HG03280 (cell line): ENCODE results near the gene MDGA2.

ENCODE experiments used
- ATAC-seq: cut with Tn5 transposase; IDR thresholded peaks from one replicate; pipeline ENCODE4 v1.9.1; 2021; ENCODE audit warnings: mild to moderate bottlenecking, moderate library complexity; ENCODE audit not compliant: unreplicated experiment

The MDGA2 gene

GRCh38 chr14:47490766-47491165 is 184.6 kb downstream of the MDGA2 start:
- ATAC-seq = no peak

GRCh38 chr14:47490353-47490752 is 185.1 kb downstream of the MDGA2 start:
- no peak for ATAC-seq

- ATAC-seq = no peak
Observed at GRCh38 chr14:47485421-47485820, 190.0 kb downstream of the MDGA2 start.

GRCh38 chr14:47483449-47483848 is 192.0 kb downstream of the MDGA2 start:
- no peak for ATAC-seq

- ATAC-seq = no peak
Observed at GRCh38 chr14:47471075-47471474, 204.3 kb downstream of the MDGA2 start.

GRCh38 chr14:47466916-47467315 is 208.5 kb downstream of the MDGA2 start:
- ATAC-seq = no peak

GRCh38 chr14:47454025-47454424 is 221.4 kb downstream of the MDGA2 start:
- ATAC-seq = no peak

GRCh38 chr14:47447076-47447475 is 228.3 kb downstream of the MDGA2 start:
- no peak for ATAC-seq

GRCh38 chr14:47442211-47442610 is 233.2 kb downstream of the MDGA2 start:
- ATAC-seq = no peak

GRCh38 chr14:47439953-47440352 is 235.5 kb downstream of the MDGA2 start:
- no peak for ATAC-seq

GRCh38 chr14:47438650-47439140 is 236.7 kb downstream of the MDGA2 start:
- no peak for ATAC-seq

GRCh38 chr14:47435331-47435965 is 240.0 kb downstream of the MDGA2 start:
- ATAC-seq = no peak

GRCh38 chr14:47427629-47428028 is 247.8 kb downstream of the MDGA2 start:
- no peak for ATAC-seq

GRCh38 chr14:47425302-47425701 is 250.1 kb downstream of the MDGA2 start:
- ATAC-seq = no peak

GRCh38 chr14:47422191-47422590 is 253.2 kb downstream of the MDGA2 start:
- ATAC-seq = no peak

- no peak for ATAC-seq
Observed at GRCh38 chr14:47411523-47411922, 263.9 kb downstream of the MDGA2 start.

GRCh38 chr14:47392326-47392725 is 283.1 kb downstream of the MDGA2 start:
- ATAC-seq = no peak

- no peak for ATAC-seq
Observed at GRCh38 chr14:47390831-47391504, 284.4 kb downstream of the MDGA2 start.

GRCh38 chr14:47389535-47389934 is 285.9 kb downstream of the MDGA2 start:
- no peak for ATAC-seq

GRCh38 chr14:47366006-47366405 is 309.4 kb downstream of the MDGA2 start:
- no peak for ATAC-seq

- no peak for ATAC-seq
Observed at GRCh38 chr14:47365233-47365632, 310.2 kb downstream of the MDGA2 start.

- ATAC-seq = no peak
Observed at GRCh38 chr14:47353186-47353585, 322.2 kb downstream of the MDGA2 start.

- no peak for ATAC-seq
Observed at GRCh38 chr14:47346849-47347248, 328.6 kb downstream of the MDGA2 start.
